ENCODE measurements around the gene SRSF1. TPM values are rescaled to one million over a fixed set of nuclear protein-coding genes. Genes with fewer than 3 reads are reported as not detected.
"Not testable (repeated sequence)": the region's sequence is repeated elsewhere in the genome, so short reads cannot be mapped to it uniquely, and the experiment has no call there.

Gene SRSF1
- total RNA-seq, 1 experiment from 2014 or later, result 575 TPM

GRCh38 chr17:57971572-57971971, 35.5 kb downstream of the SRSF1 start:
- no peaks in the 10 kb centered on the region for H3K4me1 ChIP-seq
- no peak overlapping the region for H3K4me3 ChIP-seq
- no peaks in the 10 kb centered on the region for H3K9me3 ChIP-seq (replicated peaks)
- peaks cover 39% of the 10 kb centered on the region for H3K36me3 ChIP-seq
- H3K27ac ChIP-seq, result no peak overlapping the region
- no peak for DNase-seq
- H3K27me3 ChIP-seq, result no peaks in the 10 kb centered on the region

DNA sequence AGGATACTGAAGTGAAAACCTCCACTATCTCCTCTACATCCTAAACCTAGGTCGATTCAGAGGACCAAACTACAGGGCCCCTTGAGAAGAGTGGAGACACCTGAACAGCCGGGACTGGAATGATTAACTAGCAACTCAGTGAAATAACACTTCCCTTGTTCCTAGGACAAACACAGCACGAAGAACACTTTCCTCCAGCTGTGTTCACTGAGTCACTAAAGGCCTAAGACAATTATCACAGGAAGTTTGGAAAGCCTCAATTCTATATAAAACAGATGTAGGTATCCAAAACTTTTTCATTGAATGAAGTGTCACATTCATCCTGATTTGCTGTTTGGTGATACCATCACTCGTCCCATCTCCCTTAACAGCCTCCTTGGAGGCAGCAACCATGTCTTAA, 36.3 kb downstream of the SRSF1 start:
- Histone ChIP-seq H3K4me3 (no peak overlapping the region), H3K4me1 (no peaks in the 10 kb centered on the region), H3K27me3 (no peaks in the 10 kb centered on the region), H3K36me3 (peaks cover 32% of the 10 kb centered on the region), H3K9me3 (replicated peaks) (no peaks in the 10 kb centered on the region), H3K27ac (no peak overlapping the region)
- no peak for DNase-seq

DNA sequence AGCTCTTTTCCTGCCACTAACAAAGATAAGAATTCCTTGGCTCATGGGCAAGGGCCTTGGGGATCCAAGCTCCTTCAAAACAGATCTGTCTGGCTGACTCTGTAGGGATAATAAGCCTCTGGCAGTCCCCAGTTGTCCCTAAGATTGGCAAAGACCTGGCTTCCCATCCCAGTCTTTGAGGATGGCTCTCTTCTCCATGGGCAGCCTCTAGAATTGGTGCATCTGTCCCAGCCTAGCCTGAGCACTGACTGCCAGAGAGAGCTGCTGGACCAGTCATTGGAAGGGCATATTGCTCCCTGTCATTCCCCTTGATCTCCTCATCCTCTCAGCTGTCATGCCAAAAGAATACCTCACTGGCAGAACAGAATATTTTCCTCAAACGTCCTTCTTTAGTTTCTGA, 38.6 kb downstream of the SRSF1 start:
- DNase-seq, result no peak
- Histone ChIP-seq H3K36me3 (peaks cover 13% of the 10 kb centered on the region), H3K4me3 (no peak overlapping the region), H3K27me3 (no peaks in the 10 kb centered on the region), H3K9me3 (replicated peaks) (no peaks in the 10 kb centered on the region), H3K4me1 (no peaks in the 10 kb centered on the region), H3K27ac (no peak overlapping the region)

- Histone ChIP-seq H3K27me3 (no peaks in the 10 kb centered on the region), H3K9me3 (replicated peaks) (no peaks in the 10 kb centered on the region), H3K36me3 (no peaks in the 10 kb centered on the region), H3K4me3 (no peak overlapping the region), H3K27ac (no peak overlapping the region), H3K4me1 (no peaks in the 10 kb centered on the region)
- no peak for DNase-seq
These were observed 40.2 kb downstream of the SRSF1 start for GRCh38 chr17:57966875-57967274.

DNA sequence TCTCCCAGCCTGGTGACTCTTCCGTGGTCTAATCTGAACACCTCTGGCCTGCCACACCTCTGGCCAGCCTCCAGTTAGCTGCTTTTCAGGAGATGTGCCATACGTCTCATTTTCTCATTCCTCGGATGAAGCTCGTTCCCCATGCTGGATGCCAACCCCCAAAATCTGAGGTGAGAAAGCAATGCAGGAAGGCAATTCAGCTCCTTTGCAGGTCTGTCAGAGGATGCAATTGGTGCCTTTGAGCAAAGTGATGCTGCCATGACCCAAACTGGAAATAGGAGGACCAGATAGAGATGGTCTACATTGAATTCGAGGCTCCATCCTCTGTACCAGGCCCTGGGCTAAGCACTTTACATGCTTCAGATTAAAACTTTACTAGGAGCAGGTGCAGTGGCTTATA, 40.8 kb downstream of the SRSF1 start:
- H3K4me3 ChIP-seq, result no peak overlapping the region
- H3K27me3 ChIP-seq, result no peaks in the 10 kb centered on the region
- DNase-seq, result no peak
- H3K9me3 ChIP-seq (replicated peaks), result no peaks in the 10 kb centered on the region
- H3K27ac ChIP-seq, result no peak overlapping the region
- no peaks in the 10 kb centered on the region for H3K4me1 ChIP-seq
- no peaks in the 10 kb centered on the region for H3K36me3 ChIP-seq

GRCh38 chr17:57965521-57966160, 41.4 kb downstream of the SRSF1 start:
- no peak for DNase-seq

DNA sequence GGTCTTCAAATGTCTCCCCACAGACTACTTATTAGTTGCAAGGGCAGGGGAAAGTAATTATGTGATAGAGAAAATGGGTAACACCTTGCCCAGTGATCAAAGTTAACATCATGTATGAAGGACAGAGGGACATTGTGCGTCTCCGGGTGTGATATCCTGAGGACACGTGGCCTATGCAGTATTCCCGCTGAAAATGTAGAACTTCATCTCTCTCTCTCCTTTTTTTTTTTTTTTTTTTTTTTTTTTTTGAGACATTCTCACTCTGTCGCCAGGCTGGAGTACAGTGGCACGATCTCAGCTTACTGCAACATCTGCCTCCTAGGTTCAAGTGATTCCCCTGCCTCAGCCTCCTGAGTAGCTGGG, 43.9 kb downstream of the SRSF1 start:
- Histone ChIP-seq H3K36me3 (no peaks in the 10 kb centered on the region), H3K27ac (no peak overlapping the region), H3K4me1 (no peaks in the 10 kb centered on the region), H3K4me3 (no peak overlapping the region), H3K27me3 (no peaks in the 10 kb centered on the region), H3K9me3 (replicated peaks) (no peaks in the 10 kb centered on the region)
- no peak for DNase-seq

More at GRCh38 chr17:57965521-57966160, 41.4 kb downstream of the SRSF1 start:
- no peak overlapping the region for H3K27ac ChIP-seq
- no peaks in the 10 kb centered on the region for H3K9me3 ChIP-seq (replicated peaks)
- no peaks in the 10 kb centered on the region for H3K4me1 ChIP-seq
- no peak overlapping the region for H3K4me3 ChIP-seq
- H3K36me3 ChIP-seq, result no peaks in the 10 kb centered on the region
- H3K27me3 ChIP-seq, result no peaks in the 10 kb centered on the region

GRCh38 chr17:57962279-57963148, 44.5 kb downstream of the SRSF1 start:
- H3K36me3 ChIP-seq, result no peaks in the 10 kb centered on the region
- no peaks in the 10 kb centered on the region for H3K27me3 ChIP-seq
- no peak overlapping the region for H3K27ac ChIP-seq
- no peaks in the 10 kb centered on the region for H3K9me3 ChIP-seq (replicated peaks)
- H3K4me1 ChIP-seq, result no peaks in the 10 kb centered on the region
- no peak for DNase-seq
- no peak overlapping the region for H3K4me3 ChIP-seq

DNA sequence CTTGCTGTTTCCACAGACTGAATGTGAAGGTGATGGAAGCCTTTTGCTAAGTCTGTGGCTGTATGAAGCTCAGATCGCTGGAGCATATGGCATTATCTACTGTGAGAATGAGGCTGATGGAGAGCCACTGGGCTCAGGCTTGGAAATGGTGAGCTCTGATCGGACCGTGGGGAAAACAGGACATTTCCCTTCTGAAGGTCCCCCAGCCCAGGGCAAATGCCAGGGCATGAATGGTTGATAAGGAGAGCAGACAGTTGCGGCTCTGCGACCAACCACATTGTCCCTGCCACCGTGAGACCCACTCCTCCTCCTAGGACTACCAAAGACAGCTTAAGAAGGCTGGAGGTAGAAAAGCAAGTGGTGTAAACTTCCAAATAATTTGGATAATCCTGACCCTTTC, 47.1 kb downstream of the SRSF1 start:
- peaks cover 14% of the 10 kb centered on the region for H3K4me1 ChIP-seq
- no peak overlapping the region for H3K4me3 ChIP-seq
- H3K27ac ChIP-seq, result no peak overlapping the region
- no peaks in the 10 kb centered on the region for H3K36me3 ChIP-seq
- H3K27me3 ChIP-seq, result no peaks in the 10 kb centered on the region
- no peaks in the 10 kb centered on the region for H3K9me3 ChIP-seq (replicated peaks)
- no peak for DNase-seq

DNA sequence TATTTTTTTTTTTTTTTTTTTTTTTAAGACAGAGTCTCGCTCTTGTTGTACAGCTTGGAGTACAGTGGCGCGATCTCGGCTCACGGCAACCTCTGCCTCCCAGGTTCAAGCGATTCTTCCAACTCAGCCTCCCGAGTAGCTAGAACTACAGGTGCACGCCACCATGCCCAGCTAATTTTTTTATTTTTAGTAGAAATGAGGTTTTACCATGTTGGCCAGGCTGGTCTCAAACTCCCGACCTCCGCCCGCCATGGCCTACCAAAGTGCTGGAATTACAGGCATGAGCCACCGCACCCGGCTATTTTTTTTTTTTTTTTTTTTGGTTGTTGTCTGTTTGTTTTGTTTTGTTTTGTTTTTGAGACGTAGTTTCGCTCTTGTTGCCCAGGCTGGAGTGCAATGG, 48.7 kb downstream of the SRSF1 start:
- H3K4me3 ChIP-seq; DNase-seq; H3K27ac ChIP-seq; H3K9me3 ChIP-seq (replicated peaks); H3K36me3 ChIP-seq; H3K27me3 ChIP-seq: not testable (repeated sequence)
- peaks cover 19% of the 10 kb centered on the region for H3K4me1 ChIP-seq

GRCh38 chr17:57957886-57958285, 49.2 kb downstream of the SRSF1 start:
- DNase-seq, result no peak
- peaks cover 19% of the 10 kb centered on the region for H3K4me1 ChIP-seq
- no peaks in the 10 kb centered on the region for H3K9me3 ChIP-seq (replicated peaks)
- H3K27ac ChIP-seq, result no peak overlapping the region
- no peaks in the 10 kb centered on the region for H3K27me3 ChIP-seq
- no peak overlapping the region for H3K4me3 ChIP-seq
- H3K36me3 ChIP-seq, result no peaks in the 10 kb centered on the region

DNA sequence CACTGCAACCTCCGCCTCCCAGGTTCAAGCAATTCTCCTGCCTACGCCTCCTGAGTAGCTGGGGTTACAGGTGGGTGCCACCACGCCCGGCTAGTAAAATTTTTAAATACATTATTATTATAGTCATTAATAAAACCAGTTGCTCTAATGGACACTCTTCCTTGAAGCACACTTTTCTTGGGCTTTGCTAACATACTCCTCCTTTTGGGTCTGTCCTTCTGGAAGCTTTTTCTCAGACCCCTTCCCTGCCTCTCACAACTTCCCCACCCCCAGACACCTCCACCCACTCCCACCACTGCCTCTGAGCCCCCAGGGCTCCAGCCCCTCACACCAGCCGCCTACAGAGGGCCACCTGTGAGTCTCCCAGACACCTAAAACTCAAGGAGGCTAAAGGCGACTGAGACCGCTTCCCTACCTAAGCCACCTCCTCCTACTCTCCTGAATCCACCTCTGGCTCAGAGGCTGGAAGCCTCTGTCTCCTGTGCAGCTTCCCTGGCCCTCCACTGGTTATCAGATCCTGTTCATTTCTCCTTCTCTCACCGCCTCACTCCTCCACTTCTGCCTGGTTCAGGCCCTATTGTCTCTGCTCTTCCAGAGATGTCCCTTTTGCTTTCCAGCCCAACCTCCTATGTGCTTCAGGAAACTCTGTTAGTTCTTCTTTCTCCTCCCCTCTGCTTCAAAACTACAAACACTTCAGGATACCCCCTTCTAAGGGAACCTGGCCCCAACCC, 49.8 kb downstream of the SRSF1 start:
- Histone ChIP-seq H3K4me1 (peaks cover 22% of the 10 kb centered on the region), H3K9me3 (replicated peaks) (no peaks in the 10 kb centered on the region), H3K27ac (no peak overlapping the region), H3K27me3 (no peaks in the 10 kb centered on the region), H3K36me3 (no peaks in the 10 kb centered on the region), H3K4me3 (no peak overlapping the region)
- DNase-seq, result no peak

DNA sequence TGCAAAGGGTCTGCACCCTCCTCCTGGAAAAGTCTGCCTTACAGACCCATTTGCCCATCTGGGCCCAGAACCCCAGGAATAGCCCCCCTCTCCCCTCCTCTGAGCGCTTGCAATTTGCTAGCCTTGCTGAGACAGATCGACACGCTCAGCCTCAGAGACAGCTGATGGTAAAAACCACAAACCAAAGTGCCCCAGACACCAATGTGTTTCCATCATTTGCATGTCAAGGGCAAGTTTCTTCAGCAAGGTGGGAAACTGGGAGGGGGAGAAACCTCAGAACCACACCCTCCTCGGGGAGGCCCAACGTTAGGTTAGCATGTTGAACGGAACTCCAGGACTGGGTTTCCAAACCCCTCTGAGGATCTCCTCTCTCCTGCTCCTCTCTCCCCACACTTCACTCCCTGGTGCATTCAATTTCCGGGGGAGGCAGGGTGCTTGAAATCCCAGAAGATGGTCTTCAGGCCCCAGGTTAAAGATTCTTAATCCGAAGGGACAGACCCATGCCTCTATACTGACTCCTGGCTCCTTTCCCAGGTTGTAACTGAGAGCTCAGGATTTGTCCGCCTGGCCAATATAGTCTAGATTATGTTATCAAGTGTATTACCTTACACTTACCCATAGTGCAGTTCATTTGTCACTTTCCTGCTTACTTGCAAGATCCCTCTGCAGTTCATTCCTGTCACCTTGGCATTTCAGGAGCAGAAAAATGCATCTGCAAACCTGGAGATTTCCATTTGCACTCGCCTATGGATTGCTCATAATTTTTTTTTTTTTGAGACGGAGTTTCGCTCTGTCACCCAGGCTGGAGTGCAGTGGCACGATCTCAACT, 50.5 kb downstream of the SRSF1 start:
- Histone ChIP-seq H3K27ac (no peak overlapping the region), H3K4me3 (no peak overlapping the region; the same call in 1 of the 2 replicates), H3K27me3 (no peaks in the 10 kb centered on the region), H3K36me3 (no peaks in the 10 kb centered on the region), H3K4me1 (peaks cover 22% of the 10 kb centered on the region), H3K9me3 (replicated peaks) (no peaks in the 10 kb centered on the region)
- peak in 1 of 2 experiments; percentile 60 for DNase-seq

GRCh38 chr17:57955183-57955931, 51.7 kb downstream of the SRSF1 start, which contains the start of gene CUEDC1:
Gene CUEDC1 (minus strand): TSS chr17:57955412. CDS start chr17:57885564, 69,848 bp downstream.
- Histone ChIP-seq H3K36me3 (no peaks in the 10 kb centered on the region), H3K9me3 (replicated peaks) (no peaks in the 10 kb centered on the region), H3K4me1 (peaks cover 25% of the 10 kb centered on the region), H3K4me3 (peak within 1 kb of the TSS; percentile 87), H3K27me3 (no peaks in the 10 kb centered on the region), H3K27ac (peak within 1 kb of the TSS; percentile 79)
- DNase-seq, result peak; percentile 67 to 70
